ENCODE data around the gene MEGF10.
"Not testable (repeated sequence)": the region's sequence is repeated elsewhere in the genome, so short reads cannot be mapped to it uniquely, and the experiment has no call there.

DNA sequence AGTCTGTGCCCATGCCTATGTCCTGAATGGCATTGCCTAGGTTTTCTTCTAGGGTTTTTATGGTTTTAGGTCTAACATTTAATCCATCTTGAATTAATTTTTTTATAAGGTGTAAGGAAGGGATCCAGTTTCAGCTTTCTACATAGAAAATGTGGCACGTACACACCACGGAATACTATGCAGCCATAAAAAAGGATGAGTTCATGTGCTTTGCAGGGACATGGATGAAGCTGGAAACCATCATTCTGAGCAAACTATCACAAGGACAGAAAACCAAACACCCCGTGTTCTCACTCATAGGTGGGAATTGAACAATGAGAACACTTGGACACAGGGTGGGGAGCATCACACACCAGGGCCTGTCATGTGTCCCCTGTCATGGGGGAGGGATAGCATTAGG is 26.8 kb downstream of the MEGF10 start:
- TF ChIP-seq ZNF384 (IDR thresholded peaks at IDR 0.05); FOXM1 (IDR thresholded peaks at IDR 0.05; ENCODE audit: borderline replicate concordance); ELF4 (IDR thresholded peaks at IDR 0.05); SP1 (IDR thresholded peaks at IDR 0.05); SUZ12 (IDR thresholded peaks at IDR 0.05); HDGF (IDR thresholded peaks at IDR 0.05; ENCODE audit: borderline replicate concordance); L3MBTL2 (conservative IDR thresholded peaks at IDR 0.05); FOXA1 (IDR thresholded peaks at IDR 0.05); TARDBP (IDR thresholded peaks at IDR 0.05); BHLHE40 (IDR thresholded peaks at IDR 0.05; ENCODE audit: borderline replicate concordance): not testable (repeated sequence)
- TF ChIP-seq, protein P1, sequence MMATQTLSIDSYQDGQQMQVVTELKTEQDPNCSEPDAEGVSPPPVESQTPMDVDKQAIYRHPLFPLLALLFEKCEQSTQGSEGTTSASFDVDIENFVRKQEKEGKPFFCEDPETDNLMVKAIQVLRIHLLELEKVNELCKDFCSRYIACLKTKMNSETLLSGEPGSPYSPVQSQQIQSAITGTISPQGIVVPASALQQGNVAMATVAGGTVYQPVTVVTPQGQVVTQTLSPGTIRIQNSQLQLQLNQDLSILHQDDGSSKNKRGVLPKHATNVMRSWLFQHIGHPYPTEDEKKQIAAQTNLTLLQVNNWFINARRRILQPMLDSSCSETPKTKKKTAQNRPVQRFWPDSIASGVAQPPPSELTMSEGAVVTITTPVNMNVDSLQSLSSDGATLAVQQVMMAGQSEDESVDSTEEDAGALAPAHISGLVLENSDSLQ (IDR thresholded peaks at IDR 0.05), result not testable (repeated sequence)

All from HEK293T (cell line).